Measurements from ENCODE around the gene SNX7.

GRCh38 chr1:98733782-98734112, 72.2 kb downstream of the SNX7 start:
- TF ChIP-seq POLR2A (IDR thresholded peaks at IDR 0.05; ENCODE audit: low read length) (no peak), EP300 (IDR thresholded peaks at IDR 0.05) (no peak), CTCF (IDR thresholded peaks at IDR 0.05) (no peak), CEBPB (IDR thresholded peaks at IDR 0.05) (no peak)

Measured in A549 (cell line).